ENCODE data around the gene VWA3B. TPM values are rescaled to one million over a fixed set of nuclear protein-coding genes. Genes with fewer than 3 reads are reported as not detected.

Gene VWA3B
- total RNA-seq, 1 experiment from 2014 or later: not detected

- no peak overlapping the region for H2BK20ac ChIP-seq (ENCODE audit: low read depth, low read length, poor library complexity, severe bottlenecking)
- no peak overlapping the region for H3K56ac ChIP-seq (ENCODE audit: insufficient read length, low read depth, low read length)
- H2BK15ac ChIP-seq (ENCODE audit: low read depth, low read length): no peak overlapping the region
- H3K4me1 ChIP-seq (ENCODE audit: insufficient read depth, low read length): no peaks in the 10 kb centered on the region
- H3K4ac ChIP-seq (ENCODE audit: low read depth, low read length): no peak overlapping the region
- no peak overlapping the region for H4K8ac ChIP-seq (replicated peaks; ENCODE audit: insufficient read length, low read depth, low read length)
- H4K20me1 ChIP-seq (ENCODE audit: control insufficient read depth, insufficient read depth, insufficient read length): no peaks in the 10 kb centered on the region
- H3K36me3 Mint-ChIP-seq (ENCODE audit: insufficient read depth in 1 of 3, low read depth in 3 of 3): no peaks in the 10 kb centered on the region
- H3K27ac Mint-ChIP-seq: no peak overlapping the region
- no peak overlapping the region for H3K4me2 ChIP-seq (ENCODE audit: insufficient read depth, insufficient read length, low read length)
- no peak overlapping the region for H2AK5ac ChIP-seq (ENCODE audit: insufficient read length, low read length)
- H3K4me1 Mint-ChIP-seq: peaks cover 15 to 19% of the 10 kb centered on the region in 2 experiments
- H2BK5ac ChIP-seq (ENCODE audit: insufficient read length, low read length): no peak overlapping the region
- no peak overlapping the region for H4K91ac ChIP-seq (ENCODE audit: insufficient read length, low read depth, low read length)
- no peak overlapping the region for H3T11ph ChIP-seq (ENCODE audit: low read length)
- H3K9me3 Mint-ChIP-seq: no peaks in the 10 kb centered on the region
- H3K23me2 ChIP-seq (ENCODE audit: insufficient read length, low read depth, low read length, poor library complexity, severe bottlenecking): no peaks in the 10 kb centered on the region
- no peak overlapping the region for H3K14ac ChIP-seq (ENCODE audit: insufficient read depth, low read length)
- H3K18ac ChIP-seq (ENCODE audit: insufficient read length, low read depth, low read length): no peak overlapping the region
- peak; percentile 65 for TF ChIP-seq CTCF (conservative IDR thresholded peaks at IDR 0.05)
- DNase-seq: no peak
- no peak overlapping the region for H3K4me3 Mint-ChIP-seq
- no peak overlapping the region for H3K9ac ChIP-seq (ENCODE audit: extremely low read depth, insufficient read length, low read length)
- H3K23ac ChIP-seq (ENCODE audit: insufficient read length, low read depth, low read length): no peak overlapping the region
- no CpG with 5 or more reads among the region's 12 CpGs for whole genome bisulfite sequencing (ENCODE audit: extremely low coverage, insufficient read length, low lambda C conversion rate)
- no peak overlapping the region for H3K27ac ChIP-seq (ENCODE audit: insufficient read length, low read depth, low read length)
- peaks cover 8% of the 10 kb centered on the region for H3K27me3 Mint-ChIP-seq (ENCODE audit: low read depth)
- no peaks in the 10 kb centered on the region for H3K9me3 ChIP-seq (ENCODE audit: control insufficient read depth, low read depth, low read length)
- no peak overlapping the region for H2BK12ac ChIP-seq (ENCODE audit: insufficient read length, low read depth, low read length)
- H3K79me1 ChIP-seq (ENCODE audit: insufficient read depth, low read depth, low read length, poor library complexity, severe bottlenecking): no peaks in the 10 kb centered on the region
- H3K27me3 ChIP-seq (ENCODE audit: insufficient read depth, low read length): no peaks in the 10 kb centered on the region
- no peak overlapping the region for H4K5ac ChIP-seq (ENCODE audit: insufficient read length, low read depth, low read length)
- H2BK120ac ChIP-seq (ENCODE audit: low read depth, low read length, poor library complexity, severe bottlenecking): no peak overlapping the region
- no peaks in the 10 kb centered on the region for H3K79me2 ChIP-seq (ENCODE audit: insufficient read depth, low read length)
- no peak overlapping the region for H2AFZ ChIP-seq (ENCODE audit: low read length)
These were observed 211.1 kb downstream of the VWA3B start for GRCh38 chr2:98297817-98298682.
